Heart left ventricle (tissue), 16 donors: ENCODE measurements around the gene CCL2. TPM values are rescaled to one million over a fixed set of nuclear protein-coding genes. Genes with fewer than 3 reads are reported as not detected.

Experiments
- ATAC-seq, 4 donors: fragments of 200-7000 bp; cut with Tn5 transposase; one replicate each; pipeline ENCODE4 v1.9.1; 2020 to 2022; ENCODE audit warnings: moderate library complexity in 4 of 4, mild to moderate bottlenecking in 3 of 4, moderate number of reproducible peaks in 1 of 4
- DNase-seq, 5 donors: peaks; one replicate each; pipeline ENCODE4 v3.0.0-alpha.2; 2020
- H3K27ac ChIP-seq, 12 donors: fragments of 200-600 bp; sonication (generic) in 4 of 12; one replicate each; pipeline versions ENCODE4 v1.5.0 to v1.8.0; 2016 to 2022; ENCODE audit warnings: mild to moderate bottlenecking in 2 of 12
- H3K27me3 ChIP-seq, 9 donors: fragments of 200-600 bp; sonication (generic) in 2 of 9; one replicate each; pipeline versions ENCODE4 v1.5.1 to v1.8.0; 2016 to 2022; ENCODE audit warnings: mild to moderate bottlenecking in 3 of 9
- H3K36me3 ChIP-seq, 9 donors: fragments of 200-600 bp; sonication (generic) in 2 of 9; one replicate each; pipeline versions ENCODE4 v1.5.0 to v1.8.0; 2018 to 2022; ENCODE audit warnings: mild to moderate bottlenecking in 2 of 9
- H3K4me1 ChIP-seq, 12 donors: fragments of 200-600 bp; sonication (generic) in 4 of 12; one replicate each; pipeline versions ENCODE4 v1.5.0 to v1.8.0; 2016 to 2022; ENCODE audit warnings: mild to moderate bottlenecking in 3 of 12
- H3K4me3 ChIP-seq, 12 donors: fragments of 200-600 bp; sonication (generic) in 4 of 12; one replicate each; pipeline versions ENCODE4 v1.5.0 to v1.8.0; 2017 to 2022; ENCODE audit warnings: mild to moderate bottlenecking in 9 of 12, moderate library complexity in 4 of 12
- H3K9me3 ChIP-seq, 12 donors: fragments of 200-600 bp; sonication (generic) in 4 of 12; one replicate each; pipeline versions ENCODE4 v1.5.0 to v1.8.0; 2016 to 2022; ENCODE audit warnings: mild to moderate bottlenecking in 1 of 12
- POLR2A ChIP-seq, 2 donors: fragments of 450-650 bp; IDR thresholded peaks; one replicate each; pipeline ENCODE4 v1.6.1; 2017; ENCODE audit warnings: antibody characterized with exemption in 2 of 2, mild to moderate bottlenecking in 2 of 2, moderate library complexity in 2 of 2
- WGBS, 4 donors: extraction: QIAGEN DNeasy Blood & Tissue Kit in 2 of 4; methylation state at CpG; one replicate each; pipeline versions ENCODE4 v1.1.5 to v1.1.7; 2013 to 2018; 5-methylcytosine and 5-hydroxymethylcytosine counted together
- intact Hi-C, 10 donors: fragments of 100-400 bp; cut with DNase I; formaldehyde crosslinking; loops; one replicate each; pipeline versions ENCODE4 v1.11.1 to v1.14.2; 2022
- polyA plus RNA-seq, 2 donors: library from polyadenylated mRNA; stranded (reverse); fragments of 200-250 nt; gene quantifications; one replicate each; pipeline ENCODE4 v1.2.3, GENCODE V29; 2013
- total RNA-seq, 9 donors: library from RNA; depleted of rRNA in 2 of 9; stranded (reverse); fragments of >200 nt in 2 of 9; fragmentation: NEBNext Ultra II Directional in 3 of 9; extraction: Animal tissue kit (Norgen Biotek cat#: 25700) in 3 of 9; gene quantifications; one replicate each; pipeline versions ENCODE4 v1.1.0 to v1.2.4, GENCODE V29; 2016 to 2023
- TF ChIP-seq, protein P1 (sequence below), 12 donors: fragments of 200-600 bp; sonication (generic) in 4 of 12; IDR thresholded peaks; one replicate each; pipeline versions ENCODE4 v1.5.0 to v1.8.0; 2018 to 2022; ENCODE audit warnings: antibody characterized with exemption in 12 of 12, mild to moderate bottlenecking in 5 of 12
- donor health status: ischemic (EF 13 %, LVEDD 7.1; RV severe dilation, severe dysfunction).
- donor health status: healthy with polysubstance abuse.
- donor health status: DM: no; HTN: yes; CAD: no.
- donor health status: DM: no; HTN: no; CAD: no.
- donor health status: ischemic (EF 25% LVEDD 6.9; RV normal size, moderate dysfunction).
- donor health status: ischemic (EF 25% LVEDD 5.7; RV mildly dilated, moderate dysfunction).
- donor health status: healthy.
- donor health status: DM: yes; HTN: yes; CAD: no.
- donor health status: ischemic (EF 35%, LVEDD 5.7; RV mildly dilated, moderate dysfunction).
- donor health status: nonischemic (EF 11% LVEDD 7.7; RV severe dilation, severe dysfunction).
- donor health status: DM: yes; HTN: yes; CAD: no.
- donor health status: PGD.
- donor health status: ischemic (EF 29% LVEDD 5.4; RV normal size, mild dysfunction).
- donor health status: nonischemic (EF 23%, LVEDD 6.1; RV moderate dilation, normal function).

Gene CCL2
- total and polyA plus RNA-seq, 11 donors, result 11.8 to 512 (median 43.9) TPM

GRCh38 chr17:34302636-34303035 lies 47.6 kb downstream of the CCL2 start:
- Histone ChIP-seq H3K9me3 (no peaks in the 10 kb centered on the region), H3K4me1 (peaks cover 4 to 58% (median 36%) of the 10 kb centered on the region in 12 donors), H3K4me3 (no peak overlapping the region), H3K36me3 (no peaks in the 10 kb centered on the region), H3K27ac (no peak overlapping the region), H3K27me3 (no peaks in the 10 kb centered on the region)
- 89 to 95% (median 93%) methylated on average over 1 of the region's 1 CpG for WGBS, 4 donors
- intact Hi-C loops, result loop anchor here in 3 of 10 donors (5.0 to 10.0 kb wide), 3 partner anchors 45 to 68 kb away; partner anchors contain the start of gene CCL2 (in 1 of the 3)
- DNase-seq (no peak), ATAC-seq (no peak)
- TF ChIP-seq, protein P1, sequence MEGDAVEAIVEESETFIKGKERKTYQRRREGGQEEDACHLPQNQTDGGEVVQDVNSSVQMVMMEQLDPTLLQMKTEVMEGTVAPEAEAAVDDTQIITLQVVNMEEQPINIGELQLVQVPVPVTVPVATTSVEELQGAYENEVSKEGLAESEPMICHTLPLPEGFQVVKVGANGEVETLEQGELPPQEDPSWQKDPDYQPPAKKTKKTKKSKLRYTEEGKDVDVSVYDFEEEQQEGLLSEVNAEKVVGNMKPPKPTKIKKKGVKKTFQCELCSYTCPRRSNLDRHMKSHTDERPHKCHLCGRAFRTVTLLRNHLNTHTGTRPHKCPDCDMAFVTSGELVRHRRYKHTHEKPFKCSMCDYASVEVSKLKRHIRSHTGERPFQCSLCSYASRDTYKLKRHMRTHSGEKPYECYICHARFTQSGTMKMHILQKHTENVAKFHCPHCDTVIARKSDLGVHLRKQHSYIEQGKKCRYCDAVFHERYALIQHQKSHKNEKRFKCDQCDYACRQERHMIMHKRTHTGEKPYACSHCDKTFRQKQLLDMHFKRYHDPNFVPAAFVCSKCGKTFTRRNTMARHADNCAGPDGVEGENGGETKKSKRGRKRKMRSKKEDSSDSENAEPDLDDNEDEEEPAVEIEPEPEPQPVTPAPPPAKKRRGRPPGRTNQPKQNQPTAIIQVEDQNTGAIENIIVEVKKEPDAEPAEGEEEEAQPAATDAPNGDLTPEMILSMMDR (IDR thresholded peaks at IDR 0.05), result no peak
- no peak for TF ChIP-seq POLR2A (IDR thresholded peaks at IDR 0.05)

- H3K4me1 ChIP-seq, result peaks cover 4 to 68% (median 40%) of the 10 kb centered on the region in 12 donors
- 84 to 94% (median 93%) methylated on average over 2 of the region's 2 CpGs for WGBS, 4 donors
- TF ChIP-seq, protein P1 (IDR thresholded peaks at IDR 0.05), result no peak
- no peak for TF ChIP-seq POLR2A (IDR thresholded peaks at IDR 0.05)
- no peak overlapping the region for H3K4me3 ChIP-seq
- no peaks in the 10 kb centered on the region for H3K9me3 ChIP-seq
- intact Hi-C loops, result loop anchor here in 4 of 10 donors (2.0 to 10.0 kb wide), 5 partner anchors 45 to 103 kb away; partner anchors contain the start of gene CCL2 (in 1 of the 4)
- H3K27ac ChIP-seq, result no peak overlapping the region
- DNase-seq (no peak), ATAC-seq (no peak)
- no peaks in the 10 kb centered on the region for H3K36me3 ChIP-seq
- H3K27me3 ChIP-seq, result no peaks in the 10 kb centered on the region
Measured at GRCh38 chr17:34303606-34304005, 48.5 kb downstream of the CCL2 start.

DNA sequence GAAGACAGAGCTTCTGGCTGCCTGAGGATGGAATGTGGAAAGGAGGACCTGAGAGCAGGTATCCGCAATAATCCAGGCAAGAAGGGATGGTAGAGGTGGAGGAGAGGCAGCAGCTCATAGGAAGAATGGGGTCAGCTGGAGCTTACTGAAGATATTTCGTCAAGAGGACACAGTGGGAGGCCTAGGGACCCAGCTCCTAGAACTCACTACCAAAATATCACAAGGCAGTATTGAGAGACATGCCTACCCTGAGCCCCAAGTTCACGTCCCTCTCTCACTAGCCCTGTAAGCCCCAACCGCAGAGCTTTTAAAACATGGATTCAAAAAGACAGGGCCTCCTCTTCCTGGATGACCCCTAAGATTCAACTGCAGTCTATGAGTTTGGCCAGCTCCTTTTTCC lies 50.0 kb downstream of the CCL2 start:
- WGBS, 4 donors, result 90 to 97% (median 93%) methylated on average over 4 of the region's 4 CpGs
- no peak overlapping the region for H3K27ac ChIP-seq
- no peak for ATAC-seq
- H3K27me3 ChIP-seq, result no peaks in the 10 kb centered on the region
- no peak for TF ChIP-seq POLR2A (IDR thresholded peaks at IDR 0.05)
- TF ChIP-seq, protein P1 (IDR thresholded peaks at IDR 0.05), result no peak
- H3K4me3 ChIP-seq, result no peak overlapping the region
- intact Hi-C loops, result loop anchor here in 8 of 10 donors (2.0 to 10.0 kb wide), 6 partner anchors 46 to 104 kb away; partner anchors contain the start of genes CCL1 (in 3 of the 8) and CCL13 (in 2 of the 8)
- no peaks in the 10 kb centered on the region for H3K36me3 ChIP-seq
- H3K4me1 ChIP-seq, result peaks cover 4 to 70% (median 35%) of the 10 kb centered on the region in 12 donors
- no peak for DNase-seq
- H3K9me3 ChIP-seq, result no peaks in the 10 kb centered on the region

- no peaks in the 10 kb centered on the region for H3K9me3 ChIP-seq
- DNase-seq (no peak), ATAC-seq (no peak)
- H3K4me1 ChIP-seq, result peaks cover 4 to 65% (median 30%) of the 10 kb centered on the region in 12 donors
- intact Hi-C loops, result loop anchor here (1.0 to 10.0 kb wide), 10 partner anchors 47 to 105 kb away; partner anchors contain the start of genes CCL1 (in 3 of the 10) and CCL13 (in 2 of the 10)
- TF ChIP-seq, protein P1 (IDR thresholded peaks at IDR 0.05), result no peak
- no peak for TF ChIP-seq POLR2A (IDR thresholded peaks at IDR 0.05)
- H3K27ac ChIP-seq, result no peak overlapping the region
- no peaks in the 10 kb centered on the region for H3K36me3 ChIP-seq
- H3K27me3 ChIP-seq, result no peaks in the 10 kb centered on the region
- H3K4me3 ChIP-seq, result no peak overlapping the region
Measured at GRCh38 chr17:34305606-34306005, 50.5 kb downstream of the CCL2 start.
